HepG2 (cell line): Measurements from ENCODE around the gene ROS1. TPM values are rescaled to one million over a fixed set of nuclear protein-coding genes. Genes with fewer than 3 reads are reported as not detected.

ENCODE experiments used
- ATAC-seq: fragments of 200-7000 bp; cut with Tn5 transposase; 3 replicates; pipeline ENCODE4 v1.9.1; 2020; ENCODE audit warnings: mild to moderate bottlenecking, moderate library complexity
- BruUV-seq: library from RNA; stranded (reverse); fragments of 400-500 nt; replicated peaks from 2 replicates; lab custom pipeline; 2021; lab: Mats Ljungman, UMichigan
- CTCF ChIA-PET: fragments of 300-600 bp; formaldehyde crosslinking; extraction: SDS; loops from one replicate; lab custom pipeline; 2021; ENCODE audit warnings: low total read pairs, inconsistent platforms, low intra/inter-chr PET ratio; lab: Yijun Ruan, JAX
- POLR2A ChIA-PET: fragments of 350-600 bp; sonication (Branson Sonifier 250); formaldehyde crosslinking; loops from one replicate; lab custom pipeline; 2020; ENCODE audit warnings: antibody characterized with exemption, inconsistent platforms; lab: Yijun Ruan, JAX
- DNase-seq: peaks from one replicate; pipeline ENCODE4 v3.0.0-alpha.2; 2015; ENCODE audit warnings: low spot score
- FAIRE-seq: peaks from 3 replicates; lab custom pipeline; 2011; peaks lifted over from hg19 to GRCh38; lab: Jason Lieb, UNC
- H2AFZ ChIP-seq: one replicate; pipeline ENCODE4 v1.6.1; 2011; ENCODE audit warnings: low read length, inconsistent platforms
- H3K27ac ChIP-seq: fragments of 300-600 bp; 3 replicates; pipeline ENCODE4 v1.8.0; 2011; ENCODE audit warnings: mixed run types, mild to moderate bottlenecking, mixed read lengths, low read length, inconsistent platforms; ENCODE audit not compliant: insufficient read depth; ENCODE audit errors: extremely low read length
- H3K27me3 ChIP-seq, 2 experiments: fragments of 200-600 bp in 1 of 2; 2 replicates in 1 of 2; 3 replicates in 1 of 2; pipeline versions ENCODE4 v1.6.0 to v1.8.0; 2011; ENCODE audit warnings: low read length in 2 of 2, mild to moderate bottlenecking in 2 of 2, moderate library complexity in 2 of 2, inconsistent platforms in 1 of 2; ENCODE audit not compliant: insufficient read depth in 2 of 2, control insufficient read depth in 1 of 2
- H3K36me3 ChIP-seq, 2 experiments: fragments of 200-600 bp in 1 of 2; replicated peaks in 1 of 2; 2 replicates in 1 of 2; 3 replicates in 1 of 2; pipeline versions ENCODE4 v1.5.1 to v1.8.0; 2011; ENCODE audit warnings: low read length in 2 of 2, inconsistent platforms in 1 of 2; ENCODE audit not compliant: insufficient read depth in 2 of 2, control insufficient read depth in 1 of 2
- H3K4me1 ChIP-seq: 2 replicates; pipeline ENCODE4 v1.5.1; 2012; ENCODE audit warnings: low read length, inconsistent platforms; ENCODE audit not compliant: insufficient read depth
- H3K4me2 ChIP-seq: 2 replicates; pipeline ENCODE4 v1.6.0; 2011; ENCODE audit warnings: low read depth, low read length, inconsistent platforms
- H3K4me3 ChIP-seq, 3 experiments: fragments of 200-600 bp in 1 of 3; sonication (generic), shearing (Covaris generic) in 1 of 3; replicated peaks in 1 of 3; 2 replicates each; pipeline ENCODE4 v1.5.1; 2011 to 2016; ENCODE audit warnings: low read length in 3 of 3, inconsistent platforms in 2 of 3, low read depth in 2 of 3, mild to moderate bottlenecking in 2 of 3, control low read depth in 1 of 3, mixed read lengths in 1 of 3; ENCODE audit not compliant: insufficient read depth in 1 of 3
- H3K79me2 ChIP-seq: one replicate; pipeline ENCODE4 v1.6.1; 2011; ENCODE audit warnings: low read length, inconsistent platforms; ENCODE audit not compliant: insufficient read depth
- H3K9ac ChIP-seq: 2 replicates; pipeline ENCODE4 v1.6.0; 2011; ENCODE audit warnings: mild to moderate bottlenecking, low read depth, low read length, inconsistent platforms; ENCODE audit not compliant: insufficient read depth
- H3K9me3 ChIP-seq: 2 replicates; pipeline ENCODE4 v1.5.1; 2012; ENCODE audit warnings: mild to moderate bottlenecking, low read length
- H4K20me1 ChIP-seq: 2 replicates; pipeline ENCODE4 v1.6.0; 2011; ENCODE audit warnings: inconsistent platforms, mild to moderate bottlenecking, low read length, moderate library complexity; ENCODE audit not compliant: insufficient read depth
- EED ChIP-seq: sonication (generic); formaldehyde crosslinking; IDR thresholded peaks from 2 replicates; pipeline ENCODE4 v1.5.0; 2020; ENCODE audit warnings: mild to moderate bottlenecking, missing genetic modification reagents
- ESRRA ChIP-seq: sonication (generic); formaldehyde crosslinking; IDR thresholded peaks from 2 replicates; pipeline ENCODE4 v1.5.1; 2020; ENCODE audit warnings: mild to moderate bottlenecking, low read depth, missing genetic modification reagents
- FOXA1 ChIP-seq, 2 experiments: fragments of 450-650 bp in 1 of 2; sonication (generic) in 1 of 2; formaldehyde crosslinking in 1 of 2; IDR thresholded peaks; 2 replicates each; pipeline versions ENCODE4 v1.4.0 to v1.6.1; 2016 to 2020; ENCODE audit warnings: missing genetic modification reagents in 1 of 2
- FOXA3 ChIP-seq: IDR thresholded peaks from 2 replicates; pipeline ENCODE4 v1.6.1; 2016; ENCODE audit warnings: missing genetic modification reagents, missing compliant biosample characterization
- FOXC1 ChIP-seq: sonication (generic); formaldehyde crosslinking; IDR thresholded peaks from 2 replicates; pipeline ENCODE4 v1.8.0; 2022; ENCODE audit warnings: mild to moderate bottlenecking, missing genetic modification reagents, borderline replicate concordance
- FOXP1 ChIP-seq, 2 experiments: fragments of 450-650 bp in 1 of 2; IDR thresholded peaks; 2 replicates each; pipeline ENCODE4 v1.6.1; 2017 to 2018; ENCODE audit warnings: antibody characterized with exemption in 1 of 2
- GATA4 ChIP-seq: sonication (generic); IDR thresholded peaks from 2 replicates; pipeline ENCODE4 v1.6.1; 2016; ENCODE audit warnings: antibody characterized with exemption, low read depth, borderline replicate concordance
- HHEX ChIP-seq: IDR thresholded peaks from 2 replicates; pipeline ENCODE4 v1.6.1; 2016; ENCODE audit warnings: control low read depth
- KMT2A ChIP-seq: sonication (generic); formaldehyde crosslinking; IDR thresholded peaks from 2 replicates; pipeline ENCODE4 v1.4.0; 2020; ENCODE audit warnings: missing genetic modification reagents
- MED1 ChIP-seq: sonication (generic); formaldehyde crosslinking; IDR thresholded peaks from 2 replicates; pipeline ENCODE4 v1.4.0; 2020; ENCODE audit warnings: missing genetic modification reagents
- NR2F6 ChIP-seq, 2 experiments: IDR thresholded peaks; 2 replicates each; pipeline ENCODE4 v1.6.1; 2016; ENCODE audit warnings: antibody characterized with exemption in 1 of 2, mild to moderate bottlenecking in 1 of 2
- PAX8 ChIP-seq: sonication (generic); formaldehyde crosslinking; IDR thresholded peaks from 2 replicates; pipeline ENCODE4 v1.8.0; 2022; ENCODE audit warnings: mild to moderate bottlenecking, missing genetic modification reagents, borderline replicate concordance
- RBFOX2 ChIP-seq: fragments of 200-400 bp; formaldehyde crosslinking; IDR thresholded peaks from 2 replicates; pipeline ENCODE4 v1.6.1; 2017; ENCODE audit warnings: low read depth, mild to moderate bottlenecking, low read length
- SAFB2 ChIP-seq: sonication (generic); formaldehyde crosslinking; IDR thresholded peaks from 2 replicates; pipeline ENCODE4 v1.5.1; 2020; ENCODE audit warnings: missing genetic modification reagents, low read depth, mild to moderate bottlenecking, borderline replicate concordance
- SP2 ChIP-seq: sonication (generic); formaldehyde crosslinking; IDR thresholded peaks from 2 replicates; pipeline ENCODE4 v1.5.1; 2020; ENCODE audit warnings: mild to moderate bottlenecking, missing genetic modification reagents
- TBX3 ChIP-seq: fragments of 450-650 bp; IDR thresholded peaks from 2 replicates; pipeline ENCODE4 v1.6.1; 2017; ENCODE audit warnings: antibody characterized with exemption, mild to moderate bottlenecking, inconsistent platforms, borderline replicate concordance
- ZFY ChIP-seq: sonication (generic); formaldehyde crosslinking; IDR thresholded peaks from 2 replicates; pipeline ENCODE4 v1.4.0; 2020; ENCODE audit warnings: missing genetic modification reagents
- ZNF333 ChIP-seq: sonication (generic); formaldehyde crosslinking; IDR thresholded peaks from 2 replicates; pipeline ENCODE4 v1.4.0; 2020; ENCODE audit warnings: mild to moderate bottlenecking, missing genetic modification reagents, borderline replicate concordance
- ZNF354B ChIP-seq: sonication (generic); formaldehyde crosslinking; IDR thresholded peaks from 2 replicates; pipeline ENCODE4 v1.8.0; 2022; ENCODE audit warnings: mild to moderate bottlenecking, missing genetic modification reagents
- ZNF530 ChIP-seq: sonication (generic); formaldehyde crosslinking; IDR thresholded peaks from 2 replicates; pipeline ENCODE4 v1.5.0; 2020; ENCODE audit warnings: low read depth, mild to moderate bottlenecking, missing genetic modification reagents
- ZNF552 ChIP-seq: sonication (generic); formaldehyde crosslinking; IDR thresholded peaks from 2 replicates; pipeline ENCODE4 v1.9.0; 2022; ENCODE audit warnings: missing genetic modification reagents, mild to moderate bottlenecking, borderline replicate concordance
- ZNF652 ChIP-seq: IDR thresholded peaks from 2 replicates; pipeline ENCODE4 v1.6.1; 2016; ENCODE audit warnings: low read depth, borderline replicate concordance
- ZNF703 ChIP-seq: sonication (generic); formaldehyde crosslinking; IDR thresholded peaks from 2 replicates; pipeline ENCODE4 v1.5.1; 2020; ENCODE audit warnings: missing genetic modification reagents, mild to moderate bottlenecking, moderate library complexity, borderline replicate concordance
- ZNF747 ChIP-seq: sonication (generic); formaldehyde crosslinking; IDR thresholded peaks from 2 replicates; pipeline ENCODE4 v1.8.1; 2023; ENCODE audit warnings: missing genetic modification reagents, mild to moderate bottlenecking, borderline replicate concordance
- WGBS: methylation state at CpG from one replicate; pipeline ENCODE4 v1.1.6; 2017; ENCODE audit warnings: low lambda C conversion rate; 5-methylcytosine and 5-hydroxymethylcytosine counted together
- in situ Hi-C: cut with HindIII; loops from 2 replicates; pipeline ENCODE4 v1.10.0; 2017; ENCODE audit warnings: low pct_unique_long_range_greater_than_20kb; ENCODE audit not compliant: extremely low pct_ligation_motif_present
- intact Hi-C: fragments of 100-400 bp; cut with micrococcal nuclease; formaldehyde crosslinking; loops from one replicate; pipeline ENCODE4 v1.10.0; 2022; ENCODE audit not compliant: unreplicated experiment
- polyA plus RNA-seq, 8 experiments: library from polyadenylated mRNA; depleted of rRNA in 3 of 8; stranded (reverse) in 7 of 8; unstranded in 1 of 8; fragments of >200 nt; fragmentation: Illumina TruSeq in 4 of 8; extraction: Trizol in 4 of 8; gene quantifications; 2 replicates each; pipeline versions ENCODE4 v1.2.1 to v1.2.3, GENCODE V29; 2011 to 2016; ENCODE audit warnings: low read depth in 4 of 8, missing spikeins in 1 of 8, mixed read lengths in 1 of 8; ENCODE audit not compliant: insufficient read depth in 1 of 8
- total RNA-seq, 5 experiments: library from RNA; depleted of rRNA; stranded (reverse); fragments of >200 nt; fragmentation: Illumina TruSeq; extraction: Trizol; gene quantifications; 2 replicates each; pipeline ENCODE4 v1.2.3, GENCODE V29; 2016; ENCODE audit warnings: low read depth in 1 of 5
- TF ChIP-seq, protein P1 (sequence below): sonication (generic); formaldehyde crosslinking; IDR thresholded peaks from 2 replicates; pipeline ENCODE4 v1.9.0; 2022; ENCODE audit warnings: missing genetic modification reagents, mild to moderate bottlenecking, borderline replicate concordance
- TF ChIP-seq, protein P2 (sequence below): sonication (generic); formaldehyde crosslinking; IDR thresholded peaks from 2 replicates; pipeline ENCODE4 v1.5.0; 2020; ENCODE audit warnings: missing genetic modification reagents

ROS1 gene
- total and polyA plus RNA-seq, 2 of the 13 experiments (the other 11 are each of a cell fraction or from before 2014, with no cell fraction given), result not detected

- H3K27ac ChIP-seq, result no peak overlapping the region
- H3K79me2 ChIP-seq, result no peaks in the 10 kb centered on the region
- intact Hi-C loops (no loop called here), in situ Hi-C loops (no loop called here)
- no peaks in the 10 kb centered on the region for H3K36me3 ChIP-seq
- no peaks in the 10 kb centered on the region for H4K20me1 ChIP-seq
- ATAC-seq (no peak), DNase-seq (no peak), FAIRE-seq (no peak)
- POLR2A ChIA-PET, result no interaction called here
- CTCF ChIA-PET, result no interaction called here
- BruUV-seq, result no TSS peak
- no peaks in the 10 kb centered on the region for H3K9me3 ChIP-seq
- no peaks in the 10 kb centered on the region for H3K27me3 ChIP-seq
- no peak overlapping the region for H3K4me2 ChIP-seq
- no peak overlapping the region for H3K9ac ChIP-seq
- WGBS, result 2% methylated on average over 1 of the region's 1 CpG
- no peak overlapping the region for H2AFZ ChIP-seq
- H3K4me3 ChIP-seq, result no peak overlapping the region
- H3K4me1 ChIP-seq, result peaks cover 41% of the 10 kb centered on the region
- TF ChIP-seq FOXA1 (IDR thresholded peaks at IDR 0.05) (peak; percentile 67), FOXA1 (CRISPR knock-in tag; IDR thresholded peaks at IDR 0.05) (no peak), TBX3 (peak; percentile 28; the same call in 1 of the 2 replicates), RBFOX2 (no peak), ZNF552 (CRISPR knock-in tag) (no peak), SP2 (CRISPR knock-in tag) (no peak), SAFB2 (CRISPR knock-in tag) (no peak), ZFY (CRISPR knock-in tag) (no peak), MED1 (CRISPR knock-in tag) (no peak), FOXA3 (peak; percentile 47; the same call in 1 of the 2 replicates), ZNF333 (no peak), ZNF747 (CRISPR knock-in tag) (no peak), GATA4 (no peak), ZNF652 (CRISPR knock-in tag) (no peak), HHEX (CRISPR knock-in tag) (peak; percentile 50; the same call in 1 of the 2 replicates), EED (CRISPR knock-in tag) (no peak), NR2F6 (IDR thresholded peaks at IDR 0.05) (no peak), NR2F6 (CRISPR knock-in tag; IDR thresholded peaks at IDR 0.05) (no peak), FOXC1 (no peak), ESRRA (no peak), FOXP1 (IDR thresholded peaks at IDR 0.05) (no peak), FOXP1 (CRISPR knock-in tag; IDR thresholded peaks at IDR 0.05) (peak; percentile 28; the same call in 1 of the 2 replicates), KMT2A (no peak), ZNF354B (no peak), ZNF703 (CRISPR knock-in tag) (no peak), PAX8 (CRISPR knock-in tag) (no peak), ZNF530 (CRISPR knock-in tag) (no peak)
- TF ChIP-seq, protein P1, sequence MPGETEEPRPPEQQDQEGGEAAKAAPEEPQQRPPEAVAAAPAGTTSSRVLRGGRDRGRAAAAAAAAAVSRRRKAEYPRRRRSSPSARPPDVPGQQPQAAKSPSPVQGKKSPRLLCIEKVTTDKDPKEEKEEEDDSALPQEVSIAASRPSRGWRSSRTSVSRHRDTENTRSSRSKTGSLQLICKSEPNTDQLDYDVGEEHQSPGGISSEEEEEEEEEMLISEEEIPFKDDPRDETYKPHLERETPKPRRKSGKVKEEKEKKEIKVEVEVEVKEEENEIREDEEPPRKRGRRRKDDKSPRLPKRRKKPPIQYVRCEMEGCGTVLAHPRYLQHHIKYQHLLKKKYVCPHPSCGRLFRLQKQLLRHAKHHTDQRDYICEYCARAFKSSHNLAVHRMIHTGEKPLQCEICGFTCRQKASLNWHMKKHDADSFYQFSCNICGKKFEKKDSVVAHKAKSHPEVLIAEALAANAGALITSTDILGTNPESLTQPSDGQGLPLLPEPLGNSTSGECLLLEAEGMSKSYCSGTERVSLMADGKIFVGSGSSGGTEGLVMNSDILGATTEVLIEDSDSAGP, result no peak
- TF ChIP-seq, protein P2, sequence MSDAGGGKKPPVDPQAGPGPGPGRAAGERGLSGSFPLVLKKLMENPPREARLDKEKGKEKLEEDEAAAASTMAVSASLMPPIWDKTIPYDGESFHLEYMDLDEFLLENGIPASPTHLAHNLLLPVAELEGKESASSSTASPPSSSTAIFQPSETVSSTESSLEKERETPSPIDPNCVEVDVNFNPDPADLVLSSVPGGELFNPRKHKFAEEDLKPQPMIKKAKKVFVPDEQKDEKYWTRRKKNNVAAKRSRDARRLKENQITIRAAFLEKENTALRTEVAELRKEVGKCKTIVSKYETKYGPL (CRISPR knock-in tag), result no peak
Observed at GRCh38 chr6:117387454-117387974, 38.2 kb downstream of the ROS1 start.
